HG03103 (cell line): ENCODE measurements around the gene TSC1.

Experiments used
- ATAC-seq: cut with Tn5 transposase; IDR thresholded peaks from one replicate; pipeline ENCODE4 v1.9.1; 2021; ENCODE audit warnings: low read depth; ENCODE audit not compliant: unreplicated experiment

TSC1 gene

DNA sequence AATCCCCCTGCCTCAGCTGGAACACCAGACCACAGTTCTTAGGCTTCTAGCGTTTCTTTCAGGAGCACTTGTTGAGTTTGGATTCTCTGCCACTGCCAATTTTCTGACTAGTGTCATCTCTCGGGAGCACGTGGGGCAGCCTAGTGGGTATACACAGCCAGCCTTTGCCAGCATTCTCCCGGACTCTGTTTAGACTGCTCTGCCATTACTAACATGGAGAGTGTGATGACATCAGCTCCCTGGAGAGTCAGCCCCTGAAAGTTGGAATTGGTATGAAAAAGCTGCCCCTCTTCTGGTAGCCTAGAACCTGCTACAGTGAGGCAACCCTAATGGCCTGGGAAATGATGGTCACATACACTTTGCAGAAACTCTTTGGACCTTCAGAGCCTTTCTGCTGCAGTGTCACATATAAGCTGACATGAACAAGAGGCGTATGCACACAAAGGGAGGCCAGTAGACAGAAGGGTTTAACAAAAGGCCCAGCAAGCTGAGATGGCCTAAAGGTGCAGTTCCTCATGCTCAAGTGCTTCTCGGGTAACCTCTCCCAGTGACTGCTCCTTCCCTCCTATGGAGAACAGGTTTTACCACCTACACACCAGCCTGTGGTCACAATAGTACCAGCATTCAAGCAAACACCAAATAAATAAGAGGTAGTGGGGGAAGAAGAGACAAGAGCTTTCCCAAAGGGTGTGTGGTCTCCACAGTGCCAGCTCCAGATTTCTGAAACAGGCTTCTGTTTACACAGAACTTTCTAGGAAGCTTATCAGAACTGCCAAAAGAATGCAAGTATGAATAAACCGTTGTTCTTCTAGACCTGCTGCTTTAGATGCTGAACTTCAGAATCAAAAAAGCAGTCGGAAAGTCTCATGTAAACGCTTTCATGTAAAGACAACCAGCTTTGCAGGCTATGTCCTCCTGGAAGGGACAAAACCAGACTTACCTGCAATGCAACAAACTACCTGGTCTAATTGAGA is 49.3 kb downstream of the TSC1 start:
- no peak for ATAC-seq

DNA sequence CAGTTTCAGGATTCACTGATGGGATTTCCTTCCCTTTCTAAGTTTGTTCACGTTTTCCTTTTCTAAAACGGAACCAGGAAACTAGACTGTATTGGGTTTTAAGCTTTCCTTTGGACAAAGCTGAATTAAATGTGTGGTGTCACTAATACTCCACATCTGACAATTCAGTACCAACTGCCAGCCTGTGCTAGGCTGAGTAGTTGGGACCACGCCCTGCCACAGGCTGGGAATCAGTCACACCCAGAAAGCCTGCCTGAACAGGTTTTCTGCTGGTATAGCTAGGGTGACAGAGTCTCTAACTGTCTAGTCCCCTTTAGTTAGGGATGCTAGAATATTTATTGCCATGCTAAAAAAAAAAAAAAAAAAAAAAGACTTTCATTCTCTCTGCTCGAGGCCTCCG is 50.1 kb downstream of the TSC1 start:
- ATAC-seq: no peak

DNA sequence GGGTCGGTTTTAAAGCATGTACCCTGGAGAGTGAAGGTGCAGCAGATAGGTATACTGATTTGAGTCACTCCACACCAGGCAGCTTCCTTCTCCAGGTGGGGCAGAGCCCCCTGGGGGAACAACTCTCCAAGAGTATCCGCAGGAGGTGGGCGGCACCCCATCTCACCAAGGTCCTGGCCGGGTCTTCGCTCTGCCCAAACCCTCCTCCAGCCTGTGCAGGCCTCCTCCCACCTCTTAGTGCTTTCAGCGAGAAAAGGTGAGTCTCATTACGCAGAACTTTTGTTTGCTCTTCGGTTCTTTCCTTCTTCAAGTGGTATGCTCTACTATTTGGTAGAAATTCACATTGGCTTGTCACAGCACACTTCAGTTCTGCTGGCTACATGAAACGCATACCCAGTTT is 52.0 kb downstream of the TSC1 start:
- no peak for ATAC-seq

DNA sequence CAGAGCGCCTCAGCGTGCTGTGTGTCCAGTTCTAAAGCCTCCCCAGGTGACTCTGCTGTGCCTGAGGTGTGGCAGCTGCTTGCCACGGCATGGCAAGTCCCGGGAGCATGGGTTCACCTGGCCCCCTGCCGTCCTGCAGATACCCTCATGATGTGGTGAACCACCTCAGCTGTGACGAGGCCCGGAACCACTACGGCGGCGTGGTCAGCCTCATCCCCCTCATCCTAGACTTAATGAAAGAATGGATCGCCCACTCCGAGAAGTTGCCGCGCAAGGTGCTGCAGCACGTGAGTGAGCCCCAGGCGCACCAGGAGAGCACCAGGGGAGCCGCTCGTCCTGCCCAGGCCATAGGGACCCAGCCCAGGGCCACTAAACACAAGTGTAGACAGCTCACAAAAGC is 56.3 kb downstream of the TSC1 start:
- no peak for ATAC-seq

DNA sequence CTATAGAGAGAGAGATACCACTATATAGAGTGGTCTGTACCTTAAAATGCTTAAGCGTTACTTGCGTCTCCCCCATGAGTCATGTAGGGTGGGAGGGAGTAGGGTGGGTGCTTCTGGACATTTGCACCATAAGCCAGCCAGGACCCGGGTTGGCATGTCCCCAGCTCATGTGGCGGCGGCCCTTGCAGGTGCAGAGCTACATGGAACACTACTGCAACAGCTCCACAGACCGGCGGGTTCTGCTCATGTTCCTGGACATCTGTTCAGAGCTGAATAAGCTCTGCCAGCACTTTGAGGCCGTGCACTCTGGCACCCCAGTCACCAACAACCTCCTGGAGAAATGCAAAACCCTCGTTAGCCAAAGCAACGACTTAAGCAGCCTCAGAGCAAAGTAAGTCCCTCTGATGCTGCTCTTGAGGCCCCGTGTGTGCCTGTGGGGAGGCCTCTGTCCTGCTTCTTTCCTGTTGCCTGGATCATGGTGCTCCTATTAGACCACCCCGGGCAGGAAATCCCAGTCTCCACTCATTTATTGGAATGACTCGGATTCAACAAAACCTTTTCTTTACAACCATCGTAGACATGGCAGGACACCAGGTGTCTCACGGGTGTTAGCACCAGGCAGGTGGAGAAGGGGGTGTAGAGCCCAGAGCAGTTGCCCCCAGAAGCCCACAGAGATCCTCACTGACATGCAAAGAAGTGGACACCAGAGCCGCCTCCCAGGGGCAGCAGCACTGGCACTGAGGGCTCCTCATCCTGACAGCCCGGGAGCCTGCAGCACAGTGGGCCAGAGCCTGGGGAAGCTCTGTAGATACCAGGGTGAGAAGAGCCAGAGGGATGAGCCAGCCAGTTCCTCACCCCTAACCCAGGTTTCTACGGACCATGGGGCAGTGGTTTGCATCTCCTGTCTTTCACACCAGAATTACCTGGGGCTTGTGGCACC is 57.0 kb downstream of the TSC1 start:
- ATAC-seq: no peak

DNA sequence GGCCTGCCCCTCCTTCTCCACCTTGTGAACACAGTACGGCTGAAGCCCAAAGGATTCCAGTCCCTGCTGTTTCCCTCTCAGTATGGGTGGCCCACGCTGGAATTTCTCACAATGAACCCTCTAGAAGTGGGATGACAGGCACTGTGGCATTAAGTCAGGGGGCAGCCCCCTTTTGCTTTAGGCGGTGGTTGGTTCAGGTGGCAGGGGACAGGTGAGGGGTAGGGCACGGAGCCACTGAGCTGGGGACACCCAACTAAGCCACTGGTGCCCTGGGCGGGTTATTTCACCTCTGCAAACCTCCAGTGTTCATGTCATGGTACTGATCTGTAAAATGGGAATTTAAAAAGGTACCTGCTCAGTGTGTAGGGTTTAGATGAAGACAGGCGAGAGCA is 58.1 kb downstream of the TSC1 start:
- no peak for ATAC-seq

DNA sequence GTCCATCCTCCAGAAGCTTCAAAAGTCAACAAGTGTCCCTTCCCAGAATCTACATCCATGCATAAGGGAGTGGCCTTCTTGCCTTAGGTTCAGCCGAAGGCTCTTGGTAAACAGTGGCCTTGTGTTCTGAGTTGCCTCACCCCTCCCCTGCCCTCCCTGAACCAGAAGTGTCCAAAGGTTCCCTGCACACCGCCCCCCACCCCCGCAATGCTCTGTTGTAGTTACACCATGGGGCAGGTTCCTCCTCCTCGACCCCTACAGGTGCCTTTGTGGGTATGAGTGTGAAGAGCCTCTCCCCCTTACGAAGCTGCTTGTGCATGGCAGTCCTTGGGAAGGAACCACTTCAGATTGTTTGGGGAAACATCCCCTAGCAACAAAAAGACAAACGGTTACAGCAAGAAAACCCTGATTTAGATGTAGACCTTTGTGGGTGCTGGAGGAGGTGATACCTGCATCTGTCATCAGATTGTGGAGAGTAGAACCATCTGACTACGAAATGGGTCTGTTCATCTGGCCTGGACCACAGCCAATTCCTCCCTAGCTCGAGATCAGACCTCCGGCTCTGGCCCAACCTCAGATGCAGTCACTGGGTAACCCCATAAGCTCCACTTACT is 58.6 kb downstream of the TSC1 start:
- ATAC-seq: no peak

DNA sequence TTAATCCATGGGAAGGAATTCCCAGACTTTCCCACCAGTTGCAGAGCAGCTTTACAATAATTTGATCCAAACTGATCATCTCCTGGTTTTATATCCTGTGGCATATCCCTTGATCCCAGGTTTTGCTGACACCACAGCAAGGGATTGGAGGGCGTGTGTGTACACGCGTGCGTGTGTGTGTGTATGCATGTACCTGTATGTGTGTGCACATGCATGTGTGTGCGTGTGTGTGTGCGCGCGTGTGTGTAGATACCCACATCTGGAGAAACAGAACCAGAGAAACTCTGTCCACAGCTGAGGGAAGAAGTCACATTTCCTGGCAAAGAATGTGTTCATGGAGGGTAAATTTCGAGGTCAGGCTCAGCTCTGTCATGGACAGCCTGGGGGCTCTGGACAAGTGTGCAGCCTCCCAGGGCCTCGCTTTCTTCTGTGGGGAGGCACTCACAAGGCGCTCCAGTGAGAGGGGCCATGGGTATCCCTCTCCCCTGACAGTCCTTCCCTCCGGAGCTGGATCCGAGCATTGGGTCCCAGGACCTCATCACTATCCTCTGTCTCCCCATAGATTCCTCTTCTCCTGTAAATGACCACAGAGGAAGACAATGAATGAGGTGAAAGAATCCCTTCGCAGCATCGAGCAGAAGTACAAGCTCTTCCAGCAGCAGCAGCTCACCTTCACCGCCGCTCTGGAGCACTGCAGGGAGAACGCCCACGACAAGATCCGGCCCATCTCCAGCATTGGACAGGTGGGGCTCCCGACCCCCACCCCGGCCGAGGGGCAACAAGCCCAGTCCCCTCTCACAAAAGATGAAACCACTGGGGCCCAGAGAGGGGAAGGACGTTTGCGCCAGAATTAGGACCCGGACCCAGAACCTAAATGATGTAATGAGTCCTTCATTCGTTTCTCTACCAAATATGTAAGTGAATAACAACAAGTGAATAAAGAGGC is 60.8 kb downstream of the TSC1 start:
- no peak for ATAC-seq

DNA sequence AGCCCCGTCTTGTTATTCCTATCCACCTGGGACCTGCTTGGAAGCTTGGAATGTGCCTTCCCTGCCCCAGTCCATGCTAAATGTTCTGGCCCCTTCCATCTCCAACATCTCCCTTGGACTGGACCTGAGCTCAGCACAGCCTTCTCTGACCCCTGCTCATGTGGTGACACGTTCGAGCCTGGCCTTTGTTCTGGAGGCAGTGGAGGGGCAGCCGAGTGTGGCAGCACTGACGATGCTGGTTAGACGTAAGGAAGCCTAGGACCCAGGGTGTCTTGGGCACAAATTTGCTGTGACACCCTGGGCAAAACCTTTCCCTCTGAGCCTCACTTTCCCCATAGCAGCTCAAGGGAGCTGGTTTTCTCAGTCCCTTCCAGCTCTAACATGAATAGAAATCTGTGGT is 61.8 kb downstream of the TSC1 start:
- no peak for ATAC-seq

DNA sequence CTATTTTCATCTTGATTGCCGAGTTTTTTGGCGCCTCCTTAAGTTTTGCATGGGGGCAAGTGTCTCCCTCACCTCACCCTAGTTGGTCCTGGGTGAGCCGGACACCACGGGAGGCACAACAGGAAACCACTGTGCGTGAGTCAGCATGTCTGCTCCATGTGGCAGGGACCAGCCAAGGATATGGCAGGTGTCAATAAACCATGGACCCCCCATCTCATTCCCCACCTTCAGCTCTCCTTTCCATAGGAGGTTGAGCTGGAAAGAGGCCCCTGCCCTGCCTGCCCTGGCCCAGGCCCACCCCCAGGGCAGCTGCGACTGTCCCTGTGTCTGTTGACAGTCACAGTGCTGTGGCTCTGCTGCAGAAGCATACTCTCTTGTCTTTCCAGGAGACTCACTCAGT is 62.6 kb downstream of the TSC1 start:
- no peak for ATAC-seq

DNA sequence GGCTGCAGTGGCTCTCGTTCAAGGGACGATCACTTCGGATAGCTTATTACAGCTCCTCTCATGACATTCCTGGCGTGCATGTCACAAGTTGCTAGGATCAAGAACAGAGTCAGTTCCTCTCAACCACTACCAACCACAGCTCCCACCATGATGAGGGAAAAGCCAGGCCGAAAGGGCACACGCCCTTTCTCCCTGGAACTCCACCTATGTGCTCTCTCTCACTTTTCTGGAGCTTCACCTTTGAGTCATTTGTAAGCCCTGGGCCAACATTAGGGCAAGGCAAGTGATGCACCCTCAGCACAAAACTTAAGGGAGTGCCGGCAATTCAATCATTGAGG is 64.1 kb downstream of the TSC1 start:
- no peak for ATAC-seq

DNA sequence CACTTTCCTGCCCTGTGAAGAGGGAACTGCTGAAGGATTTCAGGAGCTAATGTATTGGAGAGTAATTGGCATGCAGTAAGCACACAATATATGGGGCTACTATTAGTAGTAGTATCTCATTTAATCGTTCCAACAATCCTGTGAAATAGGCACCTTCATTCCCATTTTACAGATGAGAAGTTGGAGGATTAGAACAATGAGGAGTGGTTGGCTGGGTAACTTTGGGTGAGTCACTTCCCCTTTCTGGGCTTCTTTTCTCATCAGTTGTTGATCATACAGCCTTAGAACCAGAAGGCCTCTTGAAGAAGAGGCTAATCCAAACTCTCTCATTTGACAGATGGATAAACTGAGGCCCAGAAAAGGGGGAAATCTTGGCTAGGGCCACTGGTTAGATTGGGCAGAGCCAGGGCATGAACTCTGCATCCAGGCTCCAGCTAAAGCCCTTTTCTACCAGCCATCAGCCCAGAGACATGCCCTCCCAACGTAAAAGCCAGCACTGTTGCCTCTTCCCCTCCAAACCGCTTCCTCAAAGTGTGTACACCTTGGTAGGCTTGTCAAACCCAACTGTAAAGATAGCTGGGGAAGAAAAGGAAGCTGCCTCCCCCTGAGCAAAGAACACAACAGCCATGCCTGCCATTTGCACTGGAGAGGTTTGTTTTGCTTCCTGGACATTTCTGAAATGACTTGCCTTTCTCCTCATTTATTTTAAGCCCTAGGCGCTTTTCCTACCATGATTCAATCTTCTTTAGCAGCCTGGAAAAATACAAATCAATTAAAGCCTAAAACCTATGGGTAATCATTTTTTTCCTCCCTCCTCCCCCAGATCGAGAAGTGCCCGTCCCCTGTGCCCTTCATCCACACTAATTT is 64.7 kb downstream of the TSC1 start:
- no peak for ATAC-seq

DNA sequence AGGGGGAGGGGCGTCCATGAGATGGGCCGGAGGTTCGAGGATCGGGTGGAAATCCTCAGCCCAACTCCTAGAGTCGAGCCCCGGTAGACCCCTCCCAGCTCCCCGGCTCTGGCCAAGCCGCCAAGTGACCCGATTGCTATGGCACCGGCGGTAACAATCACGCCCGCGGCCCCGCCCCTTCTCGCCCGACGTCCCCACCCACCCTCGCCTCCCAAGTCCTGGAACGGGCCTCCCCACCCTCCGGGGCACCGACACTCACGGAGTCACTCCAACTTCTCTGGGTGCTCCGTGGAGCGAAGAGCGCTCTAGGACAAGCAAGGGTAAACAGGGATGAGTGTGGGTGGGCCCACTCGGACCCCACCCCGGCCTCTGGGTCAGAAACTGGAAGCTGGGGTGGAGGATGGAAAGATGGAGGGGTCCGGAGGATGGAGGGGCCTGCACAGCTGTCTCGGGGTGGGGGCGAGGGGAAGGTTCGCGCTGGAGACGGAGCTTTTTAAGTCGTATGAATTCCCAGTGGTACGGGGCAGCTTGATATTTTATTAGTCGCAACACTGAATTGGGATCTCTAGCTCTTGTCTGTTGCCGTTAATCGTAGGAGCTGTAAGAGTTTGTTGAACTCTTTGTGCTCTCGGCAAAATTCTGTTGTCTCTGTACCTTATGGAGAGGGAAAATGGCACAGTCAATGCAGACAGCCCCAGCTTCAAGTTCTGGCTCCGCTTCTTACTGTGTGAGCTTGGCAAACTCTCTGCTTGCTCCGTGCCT is 65.5 kb downstream of the TSC1 start, which contains the start of gene SPACA9:
Gene SPACA9 (plus strand): TSS at position 204 of the 762 bp plus-strand sequence. CDS start 5,050 bp downstream, outside the sequence.
- ATAC-seq: no peak

DNA sequence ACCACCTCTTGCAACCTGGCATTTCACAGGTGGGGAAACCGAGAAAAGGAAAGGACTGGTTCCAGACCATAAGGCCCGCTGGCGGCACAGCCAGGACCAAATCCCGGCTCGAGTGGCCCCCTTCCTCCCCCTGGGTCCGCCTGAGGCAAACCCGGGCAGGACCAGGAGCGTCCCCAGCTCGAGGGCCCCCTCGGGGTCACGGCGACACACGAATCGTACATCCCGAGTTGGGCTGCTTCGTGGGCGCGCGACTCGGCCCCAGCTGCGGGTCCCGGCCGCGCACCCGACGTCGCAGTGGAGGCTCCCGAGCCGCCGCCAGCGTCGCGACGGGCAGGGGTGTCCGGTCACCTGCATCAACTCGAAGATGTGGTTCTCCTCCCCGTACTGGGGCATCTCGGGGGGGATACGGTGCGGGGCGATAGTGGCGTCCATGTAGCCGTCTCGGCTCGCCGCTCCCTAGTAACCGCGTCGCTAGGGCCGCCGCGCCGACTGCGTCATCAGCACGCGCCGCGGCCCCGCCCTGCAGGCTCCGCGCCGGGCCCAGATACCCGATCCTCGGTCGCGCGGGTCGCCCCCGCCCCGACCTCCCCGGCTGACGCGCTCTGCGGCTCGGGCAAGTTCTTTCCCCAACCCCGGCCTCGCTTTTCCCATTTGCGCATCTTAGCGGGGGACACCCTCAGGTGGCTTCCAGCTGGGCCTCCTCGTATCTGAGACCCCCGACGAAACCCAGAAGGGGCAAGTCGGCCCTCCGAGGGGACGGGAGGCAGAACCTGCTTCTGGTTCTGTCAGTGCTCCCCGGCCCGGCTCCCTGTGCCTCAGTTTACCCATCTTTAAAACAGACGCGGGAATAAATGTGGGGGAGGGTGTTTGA is 66.4 kb downstream of the TSC1 start, which contains the start of gene AK8:
Gene AK8 (minus strand): TSS at position 461 of the 871 bp plus-strand sequence. CDS start 29 bp downstream, at position 432.
- no peak for ATAC-seq

DNA sequence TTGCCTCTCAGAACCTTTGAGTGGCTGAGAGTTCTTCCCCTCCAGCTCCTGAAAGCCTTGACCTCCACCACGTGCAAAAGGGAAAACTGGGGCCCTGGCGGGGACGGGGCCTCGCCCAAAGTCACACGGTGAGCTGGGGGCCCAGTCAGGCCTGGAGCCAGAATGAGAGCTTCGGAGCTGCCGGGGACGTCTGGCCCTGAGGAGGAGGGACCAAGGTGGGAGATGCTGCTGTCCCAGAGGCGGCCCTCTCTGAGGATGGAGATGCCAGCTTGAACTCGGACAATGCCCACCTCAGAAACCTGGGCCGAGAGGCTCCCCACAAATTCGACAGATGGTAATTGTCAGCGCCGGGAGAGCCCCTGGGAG is 67.0 kb downstream of the TSC1 start:
- no peak for ATAC-seq

DNA sequence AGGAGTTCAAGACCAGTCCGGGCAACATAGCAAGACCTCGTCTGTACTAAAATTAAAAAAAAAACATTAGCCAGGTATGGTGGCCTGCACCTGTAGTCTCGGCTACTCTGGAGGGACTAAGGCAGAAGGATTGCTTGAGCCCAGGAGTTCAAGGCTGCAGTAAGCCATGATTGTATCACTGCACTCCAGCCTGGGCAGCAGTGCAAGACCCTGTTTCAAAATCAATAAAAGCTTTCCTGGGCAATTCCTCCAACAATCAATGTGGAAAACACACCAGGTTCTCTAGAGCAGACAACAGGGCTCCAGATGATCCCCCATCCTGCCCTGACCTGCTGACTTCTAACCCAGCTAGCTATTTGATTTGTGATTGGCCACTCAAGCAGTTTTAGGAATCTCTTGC is 67.6 kb downstream of the TSC1 start:
- no peak for ATAC-seq

DNA sequence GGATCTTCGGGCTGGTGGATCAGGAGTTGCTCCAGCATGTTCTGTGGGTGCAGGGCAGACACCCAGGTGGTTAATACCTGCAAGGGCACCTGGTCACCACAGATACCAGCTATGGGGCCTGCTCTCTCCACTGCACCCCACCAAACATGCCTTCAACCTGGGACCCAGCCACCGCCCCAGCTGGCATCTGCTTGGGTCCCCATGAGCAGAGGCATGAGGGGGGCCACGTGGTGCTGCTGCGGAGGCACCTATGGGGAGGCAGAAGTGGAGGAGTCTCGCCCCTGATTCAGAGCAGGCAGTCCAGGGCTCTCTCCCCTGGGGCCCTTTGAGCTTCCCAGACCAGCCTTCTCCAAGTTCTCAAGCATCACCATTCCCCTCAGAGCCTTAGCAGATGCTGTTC is 69.3 kb downstream of the TSC1 start:
- no peak for ATAC-seq
